GM23248 (cell line): ENCODE data around the gene MPV17L2. TPM values are rescaled to one million over a fixed set of nuclear protein-coding genes. Genes with fewer than 3 reads are reported as not detected.

ENCODE experiments used
- DNase-seq: peaks from one replicate; pipeline ENCODE4 v3.0.0-alpha.2; 2015
- H2AFZ ChIP-seq: fragments of 200-600 bp; sonication (generic); 2 replicates; pipeline ENCODE4 v1.6.1; 2016; ENCODE audit warnings: antibody characterized with exemption
- H3F3A ChIP-seq: fragments of 200-600 bp; sonication (generic); 2 replicates; pipeline ENCODE4 v1.6.1; 2016; ENCODE audit warnings: mild to moderate bottlenecking, antibody characterized with exemption, mixed run types; ENCODE audit not compliant: insufficient read depth
- H3K27ac ChIP-seq: fragments of 200-600 bp; sonication (generic); 2 replicates; pipeline ENCODE4 v1.5.1; 2016; ENCODE audit warnings: mild to moderate bottlenecking
- H3K27me3 ChIP-seq: fragments of 200-600 bp; sonication (generic); replicated peaks from 2 replicates; pipeline ENCODE4 v1.6.1; 2016; ENCODE audit warnings: mild to moderate bottlenecking; ENCODE audit not compliant: insufficient read depth
- H3K36me3 ChIP-seq: fragments of 200-600 bp; sonication (generic); 2 replicates; pipeline ENCODE4 v1.6.1; 2016; ENCODE audit warnings: low read depth, mild to moderate bottlenecking
- H3K4me1 ChIP-seq: fragments of 200-600 bp; sonication (generic); 2 replicates; pipeline ENCODE4 v1.6.1; 2016; ENCODE audit warnings: mild to moderate bottlenecking; ENCODE audit not compliant: insufficient read depth
- H3K4me2 ChIP-seq: fragments of 200-600 bp; sonication (generic); one replicate; pipeline ENCODE4 v1.6.1; 2016; ENCODE audit warnings: mild to moderate bottlenecking; ENCODE audit not compliant: unreplicated experiment
- H3K4me3 ChIP-seq: fragments of 200-600 bp; sonication (generic); 2 replicates; pipeline ENCODE4 v1.5.1; 2016; ENCODE audit warnings: mild to moderate bottlenecking
- H3K79me2 ChIP-seq: fragments of 200-600 bp; sonication (generic); 2 replicates; pipeline ENCODE4 v1.6.1; 2016; ENCODE audit warnings: mild to moderate bottlenecking; ENCODE audit not compliant: insufficient read depth
- H3K9ac ChIP-seq: fragments of 200-600 bp; sonication (generic); 2 replicates; pipeline ENCODE4 v1.6.1; 2016; ENCODE audit warnings: mild to moderate bottlenecking
- H3K9me2 ChIP-seq: fragments of 200-600 bp; sonication (generic); 2 replicates; pipeline ENCODE4 v1.6.1; 2016; ENCODE audit warnings: mixed run types, mild to moderate bottlenecking, moderate library complexity; ENCODE audit not compliant: insufficient read depth
- H3K9me3 ChIP-seq: fragments of 200-600 bp; sonication (generic); one replicate; pipeline ENCODE4 v1.6.1; 2017; ENCODE audit warnings: low read depth
- H4K20me1 ChIP-seq: fragments of 200-600 bp; sonication (generic); 2 replicates; pipeline ENCODE4 v1.6.0; 2016; ENCODE audit not compliant: insufficient read depth
- EZH2 ChIP-seq: fragments of 200-600 bp; sonication (generic); IDR thresholded peaks from 2 replicates; pipeline ENCODE4 v1.6.1; 2018; ENCODE audit warnings: antibody characterized with exemption, mild to moderate bottlenecking; ENCODE audit not compliant: insufficient read depth, poor library complexity, severe bottlenecking
- EZH2phosphoT487 ChIP-seq: fragments of 200-600 bp; sonication (generic); IDR thresholded peaks from 2 replicates; pipeline ENCODE4 v1.6.1; 2018; ENCODE audit warnings: antibody characterized with exemption, moderate library complexity, mild to moderate bottlenecking, low read depth; ENCODE audit not compliant: insufficient read depth
- WGBS, 2 experiments: methylation state at CpG; one replicate each; pipeline ENCODE4 v1.1.6; 2015 to 2017; ENCODE audit warnings: low lambda C conversion rate in 2 of 2, low coverage in 1 of 2; ENCODE audit errors: missing lambda C conversion rate in 2 of 2; 5-methylcytosine and 5-hydroxymethylcytosine counted together
- in situ Hi-C: fragments of 300-500 bp; cut with MboI; formaldehyde crosslinking; loops from 2 replicates; pipeline ENCODE4 v1.15.0; 2020
- polyA plus RNA-seq: library from polyadenylated mRNA; unstranded; fragments of >200 nt; fragmentation: Nextera tagmentation; extraction: Ambion mirVana; gene quantifications from 2 replicates; pipeline ENCODE4 v1.2.1, GENCODE V29; 2016
- total RNA-seq: library from RNA; depleted of rRNA; stranded (reverse); fragments of >200 nt; shearing (Covaris generic); gene quantifications from 2 replicates; pipeline ENCODE4 v1.2.3, GENCODE V29; 2014

The MPV17L2 gene
- total and polyA plus RNA-seq, 2 experiments from 2014 or later, result 21.0 to 43.2 TPM

GRCh38 chr19:18214779-18215433 lies 21.9 kb downstream of the MPV17L2 start:
- Histone ChIP-seq H3K79me2 (no peaks in the 10 kb centered on the region), H3K36me3 (no peaks in the 10 kb centered on the region), H2AFZ (peak overlapping the region; percentile 34; the same call in 1 of the 2 replicates), H4K20me1 (no peaks in the 10 kb centered on the region), H3K4me1 (peaks cover 8% of the 10 kb centered on the region), H3K27me3 (no peaks in the 10 kb centered on the region), H3K4me3 (no peak overlapping the region), H3K27ac (peak overlapping the region; percentile 18; the same call in 1 of the 2 replicates), H3K4me2 (no peak overlapping the region), H3K9ac (no peak overlapping the region), H3F3A (peaks cover 11% of the 10 kb centered on the region), H3K9me2 (no peaks in the 10 kb centered on the region), H3K9me3 (no peaks in the 10 kb centered on the region)
- TF ChIP-seq EZH2, result no peak
- TF ChIP-seq EZH2phosphoT487, result no peak
- peak; percentile 86 for DNase-seq
- in situ Hi-C loops, result no loop called here
- WGBS, 2 experiments, result 37 to 43% methylated on average over 7 of the region's 7 CpGs

- no peaks in the 10 kb centered on the region for H3K36me3 ChIP-seq
- no peak overlapping the region for H3K4me3 ChIP-seq
- no peak overlapping the region for H3K9ac ChIP-seq
- no peaks in the 10 kb centered on the region for H3K9me2 ChIP-seq
- in situ Hi-C loops, result no loop called here
- DNase-seq, result no peak
- WGBS, 2 experiments, result 90 to 93% methylated on average over 8 of the region's 8 CpGs
- H3K27ac ChIP-seq, result no peak overlapping the region
- H3K4me2 ChIP-seq, result no peak overlapping the region
- H3K9me3 ChIP-seq, result no peaks in the 10 kb centered on the region
- no peak overlapping the region for H2AFZ ChIP-seq
- no peaks in the 10 kb centered on the region for H3K79me2 ChIP-seq
- H3K4me1 ChIP-seq, result peaks cover 5% of the 10 kb centered on the region
- peaks cover 11% of the 10 kb centered on the region for H3F3A ChIP-seq
- H4K20me1 ChIP-seq, result no peaks in the 10 kb centered on the region
- no peaks in the 10 kb centered on the region for H3K27me3 ChIP-seq
- TF ChIP-seq EZH2 (no peak), EZH2phosphoT487 (no peak)
Measured at GRCh38 chr19:18216789-18217188, 23.8 kb downstream of the MPV17L2 start.

DNA sequence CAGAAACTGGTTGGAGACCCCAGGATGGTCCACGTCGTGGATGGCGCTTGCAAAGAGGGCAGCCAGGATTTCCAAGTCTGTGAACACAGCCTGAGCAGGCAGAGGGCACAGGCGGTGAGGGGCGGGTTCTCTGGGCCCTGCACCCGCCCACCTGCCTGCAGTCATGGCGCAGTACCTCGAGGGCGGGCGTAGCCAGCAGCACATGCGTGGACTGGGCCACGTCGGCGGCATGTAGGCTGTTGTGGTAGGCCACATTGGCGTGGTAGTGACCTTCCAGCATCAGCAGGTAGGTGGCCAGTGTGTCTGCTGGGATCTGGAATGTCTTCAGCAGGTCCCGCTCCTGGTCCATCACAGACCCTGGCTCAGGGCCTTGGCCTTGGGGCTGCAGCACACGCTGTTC lies 25.1 kb downstream of the MPV17L2 start:
- DNase-seq, result no peak
- H3K9me3 ChIP-seq, result no peaks in the 10 kb centered on the region
- no peak overlapping the region for H3K4me3 ChIP-seq
- no peaks in the 10 kb centered on the region for H3K36me3 ChIP-seq
- no peaks in the 10 kb centered on the region for H3K9me2 ChIP-seq
- H3K9ac ChIP-seq, result no peak overlapping the region
- WGBS, 2 experiments, result 82 to 86% methylated on average over 16 to 17 of the region's 17 CpGs
- in situ Hi-C loops, result no loop called here
- no peaks in the 10 kb centered on the region for H3K79me2 ChIP-seq
- TF ChIP-seq EZH2 (no peak), EZH2phosphoT487 (no peak)
- H2AFZ ChIP-seq, result no peak overlapping the region
- peaks cover 11% of the 10 kb centered on the region for H3F3A ChIP-seq
- H3K4me1 ChIP-seq, result peaks cover 5% of the 10 kb centered on the region
- H4K20me1 ChIP-seq, result no peaks in the 10 kb centered on the region
- H3K27me3 ChIP-seq, result no peaks in the 10 kb centered on the region
- H3K4me2 ChIP-seq, result no peak overlapping the region
- no peak overlapping the region for H3K27ac ChIP-seq

DNA sequence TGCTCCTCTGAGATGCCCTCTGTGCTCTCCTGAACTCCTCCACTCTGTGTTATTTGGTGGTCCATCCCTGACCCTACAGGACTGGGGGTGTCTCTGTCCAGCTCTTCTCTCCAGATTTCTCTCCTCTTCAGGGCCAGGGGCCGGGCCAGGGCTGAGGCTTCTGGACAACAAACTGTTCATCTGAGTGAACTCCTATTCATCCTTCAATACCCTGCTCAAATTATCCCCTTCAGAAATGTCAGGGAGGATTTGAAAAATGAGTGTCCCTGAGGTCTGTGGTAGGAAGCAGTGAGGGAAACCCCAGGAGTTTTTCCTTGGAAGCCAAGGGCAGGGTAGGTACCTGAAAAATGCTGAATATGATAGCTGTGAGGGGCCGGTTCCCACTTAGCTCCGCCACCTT lies 25.6 kb downstream of the MPV17L2 start:
- no peaks in the 10 kb centered on the region for H3K9me2 ChIP-seq
- no peak overlapping the region for H3K4me2 ChIP-seq
- DNase-seq, result no peak
- H3K9ac ChIP-seq, result no peak overlapping the region
- H4K20me1 ChIP-seq, result no peaks in the 10 kb centered on the region
- H3K4me3 ChIP-seq, result no peak overlapping the region
- in situ Hi-C loops, result no loop called here
- no peaks in the 10 kb centered on the region for H3K36me3 ChIP-seq
- no peaks in the 10 kb centered on the region for H3K27me3 ChIP-seq
- H2AFZ ChIP-seq, result no peak overlapping the region
- no peaks in the 10 kb centered on the region for H3K79me2 ChIP-seq
- no peak overlapping the region for H3K27ac ChIP-seq
- WGBS, 2 experiments, result 55 to 63% methylated on average over 3 of the region's 3 CpGs
- no peaks in the 10 kb centered on the region for H3K9me3 ChIP-seq
- peaks cover 11% of the 10 kb centered on the region for H3F3A ChIP-seq
- peaks cover 5% of the 10 kb centered on the region for H3K4me1 ChIP-seq
- TF ChIP-seq EZH2phosphoT487, result no peak
- TF ChIP-seq EZH2, result no peak
